GM19468 (cell line): Measurements from ENCODE around the gene MAP3K4.

Source experiments
- ATAC-seq: cut with Tn5 transposase; IDR thresholded peaks from one replicate; pipeline ENCODE4 v1.9.1; 2021; ENCODE audit warnings: mild to moderate bottlenecking, moderate library complexity, moderate number of reproducible peaks; ENCODE audit not compliant: unreplicated experiment; ENCODE audit errors: extremely low read depth

MAP3K4 gene

GRCh38 chr6:161031721-161032495, 40.3 kb downstream of the MAP3K4 start:
- no peak for ATAC-seq

- no peak for ATAC-seq
Measured at GRCh38 chr6:161033667-161034066, 42.1 kb downstream of the MAP3K4 start.

- ATAC-seq: no peak
Measured at GRCh38 chr6:161035182-161035980, 43.8 kb downstream of the MAP3K4 start.

- no peak for ATAC-seq
Measured at GRCh38 chr6:161035981-161036263, 44.4 kb downstream of the MAP3K4 start.

- no peak for ATAC-seq
Measured at GRCh38 chr6:161037873-161038228, 46.3 kb downstream of the MAP3K4 start.

GRCh38 chr6:161038229-161039031, 46.9 kb downstream of the MAP3K4 start:
- ATAC-seq: peak; percentile 82

GRCh38 chr6:161041274-161041673, 49.7 kb downstream of the MAP3K4 start:
- ATAC-seq: no peak

GRCh38 chr6:161044335-161044734, 52.8 kb downstream of the MAP3K4 start:
- ATAC-seq: no peak

- no peak for ATAC-seq
Measured at GRCh38 chr6:161048641-161049040, 57.1 kb downstream of the MAP3K4 start.

GRCh38 chr6:161050134-161050765, 58.7 kb downstream of the MAP3K4 start:
- no peak for ATAC-seq

GRCh38 chr6:161053103-161053502, 61.5 kb downstream of the MAP3K4 start:
- no peak for ATAC-seq

- ATAC-seq: no peak
Measured at GRCh38 chr6:161054876-161055275, 63.3 kb downstream of the MAP3K4 start.

- ATAC-seq: no peak
Measured at GRCh38 chr6:161056451-161056850, 64.9 kb downstream of the MAP3K4 start.

- ATAC-seq: no peak
Measured at GRCh38 chr6:161057103-161058091, 65.8 kb downstream of the MAP3K4 start.

- ATAC-seq: no peak
Measured at GRCh38 chr6:161058741-161059140, 67.2 kb downstream of the MAP3K4 start.

GRCh38 chr6:161061576-161061975, 70.0 kb downstream of the MAP3K4 start:
- no peak for ATAC-seq

GRCh38 chr6:161064915-161065314, 73.3 kb downstream of the MAP3K4 start:
- no peak for ATAC-seq

GRCh38 chr6:161066511-161066910, 74.9 kb downstream of the MAP3K4 start:
- ATAC-seq: no peak

GRCh38 chr6:161067749-161068148, 76.2 kb downstream of the MAP3K4 start:
- ATAC-seq: no peak
